Activated CD8-positive, alpha-beta memory T cell treated with anti-CD3 and anti-CD28 coated beads, Interleukin-2, amount 50 U/mL, for 1 hour (primary cell): ENCODE measurements around the gene NRXN2.

ENCODE experiments used
- DNase-seq: peaks from one replicate; pipeline ENCODE4 v3.0.0-alpha.2; 2020; ENCODE audit errors: extremely low read depth

NRXN2 gene

DNA sequence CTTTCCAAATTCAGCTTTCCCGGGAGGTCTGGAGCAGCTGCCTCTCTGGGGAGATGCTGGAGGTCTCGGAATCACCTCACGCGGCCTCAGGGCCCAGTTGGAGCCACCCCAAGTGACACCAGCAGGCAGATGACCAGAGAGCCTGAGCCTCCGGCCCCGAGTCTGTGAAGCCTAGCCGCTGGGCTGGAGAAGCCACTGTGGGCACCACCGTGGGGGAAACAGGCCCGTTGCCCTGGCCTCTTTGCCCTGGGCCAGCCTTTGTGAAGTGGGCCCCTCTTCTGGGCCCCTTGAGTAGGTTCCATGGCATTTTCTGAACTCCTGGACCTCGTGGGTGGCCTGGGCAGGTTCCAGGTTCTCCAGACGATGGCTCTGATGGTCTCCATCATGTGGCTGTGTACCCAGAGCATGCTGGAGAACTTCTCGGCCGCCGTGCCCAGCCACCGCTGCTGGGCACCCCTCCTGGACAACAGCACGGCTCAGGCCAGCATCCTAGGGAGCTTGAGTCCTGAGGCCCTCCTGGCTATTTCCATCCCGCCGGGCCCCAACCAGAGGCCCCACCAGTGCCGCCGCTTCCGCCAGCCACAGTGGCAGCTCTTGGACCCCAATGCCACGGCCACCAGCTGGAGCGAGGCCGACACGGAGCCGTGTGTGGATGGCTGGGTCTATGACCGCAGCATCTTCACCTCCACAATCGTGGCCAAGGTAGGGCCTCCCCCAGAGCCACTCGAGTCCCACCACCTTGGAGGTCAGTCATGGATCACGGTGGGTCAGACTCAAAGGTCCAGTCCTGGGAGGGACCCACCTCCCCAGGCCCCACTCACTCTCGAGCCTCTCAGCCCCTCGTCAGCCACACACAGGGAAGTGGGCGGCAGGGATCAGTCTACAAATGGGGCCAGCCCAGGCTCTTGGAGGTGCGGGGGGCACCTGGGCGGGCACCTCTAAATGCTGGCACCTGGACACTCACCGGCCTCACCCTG, 131.5 kb downstream of the NRXN2 start:
- DNase-seq, result no peak

GRCh38 chr11:64590763-64591221, 132.2 kb downstream of the NRXN2 start, which contains the start of gene SLC22A12:
TSS of gene SLC22A12 (plus strand) at chr11:64591220. CDS start at chr11:64591557, 337 bp downstream.
- no peak for DNase-seq

GRCh38 chr11:64588701-64589100, 134.3 kb downstream of the NRXN2 start:
- no peak for DNase-seq

DNA sequence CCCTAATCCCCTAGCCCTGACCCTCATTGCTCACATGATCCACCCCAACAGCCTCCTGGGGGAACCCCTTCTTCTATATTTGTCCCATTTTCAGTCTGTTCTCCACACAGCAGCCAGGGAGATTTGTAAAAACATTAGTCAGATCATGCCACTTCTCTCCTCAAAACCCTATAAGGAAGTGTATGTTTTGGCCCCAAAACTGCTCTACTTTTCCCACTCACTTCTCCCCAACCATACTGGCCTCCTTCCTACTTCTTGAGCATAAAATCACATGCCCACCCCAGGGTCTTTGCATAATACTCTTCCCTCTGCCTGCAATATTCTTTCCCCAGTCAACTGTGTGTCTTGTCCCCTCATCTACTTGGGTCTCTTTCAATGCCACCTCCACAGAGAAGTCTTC, 136.6 kb downstream of the NRXN2 start:
- no peak for DNase-seq

GRCh38 chr11:64585150-64585549, 137.8 kb downstream of the NRXN2 start:
- no peak for DNase-seq

- no peak for DNase-seq
Measured at GRCh38 chr11:64583296-64584262, 139.4 kb downstream of the NRXN2 start.

DNA sequence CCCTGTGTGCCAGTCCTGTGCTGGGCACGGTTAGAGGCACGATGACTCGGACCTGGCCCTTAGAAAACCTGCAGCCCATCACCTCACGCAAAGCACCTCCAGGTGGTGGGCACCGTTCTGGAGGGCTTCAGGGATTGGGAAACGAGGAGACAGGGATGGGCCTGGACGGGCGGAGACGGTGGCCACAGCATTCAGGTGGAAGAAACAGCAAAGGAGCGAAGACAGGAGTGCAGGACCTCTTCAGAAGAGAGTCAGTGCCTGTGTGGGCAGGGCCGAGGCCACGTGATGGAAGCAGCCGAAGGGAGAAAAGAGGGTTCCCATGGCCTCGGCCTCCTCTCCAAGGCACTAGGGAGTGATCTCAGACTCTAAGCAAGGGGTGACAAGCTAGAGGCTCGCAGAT, 140.1 kb downstream of the NRXN2 start:
- DNase-seq, result no peak

DNA sequence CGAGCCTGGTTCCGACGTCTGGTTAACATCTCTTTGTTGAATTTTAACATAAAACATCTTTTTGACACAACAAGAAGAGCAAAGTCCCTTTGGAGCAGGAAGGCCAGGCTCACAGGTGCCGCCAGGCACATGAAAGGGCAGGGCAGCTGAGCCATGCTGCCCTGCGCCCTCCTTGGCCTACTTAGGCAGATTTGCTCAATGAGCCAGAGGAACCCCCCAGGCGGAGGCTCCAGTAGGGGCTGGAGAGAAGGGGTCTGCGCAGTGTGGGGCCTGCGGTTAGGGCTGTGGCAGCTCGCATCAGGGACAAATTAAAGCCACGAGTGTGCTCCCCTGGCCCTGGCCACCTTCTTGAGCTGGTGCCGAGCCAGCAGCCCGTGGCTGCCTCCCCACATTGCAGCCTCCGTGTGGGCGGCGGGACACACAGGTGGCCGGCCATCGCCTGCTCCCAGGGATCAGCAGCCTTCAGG, 141.9 kb downstream of the NRXN2 start:
- DNase-seq, result no peak

- no peak for DNase-seq
Measured at GRCh38 chr11:64580412-64580811, 142.6 kb downstream of the NRXN2 start.

DNA sequence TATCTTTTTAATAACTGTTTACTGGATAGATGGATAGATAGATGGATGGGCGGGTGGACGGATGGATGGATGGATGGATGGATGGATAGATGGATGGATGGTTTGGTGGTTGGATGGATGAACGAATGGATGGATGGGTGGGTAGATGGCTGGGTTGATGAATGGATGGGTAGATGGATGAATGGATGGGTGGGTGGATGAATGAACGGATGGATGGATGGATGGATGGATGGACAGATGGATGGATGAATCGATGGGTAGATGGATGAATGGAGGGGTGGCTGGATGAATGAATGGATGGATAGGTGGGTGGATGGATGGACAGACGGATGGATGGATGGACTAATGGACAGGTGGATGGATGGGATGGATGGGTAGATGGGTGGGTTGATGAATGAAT, 145.8 kb downstream of the NRXN2 start:
- no peak for DNase-seq

GRCh38 chr11:64572143-64572542, 150.9 kb downstream of the NRXN2 start:
- no peak for DNase-seq

- DNase-seq, result no peak
Measured at GRCh38 chr11:64571410-64572091, 151.4 kb downstream of the NRXN2 start.

- no peak for DNase-seq
Measured at GRCh38 chr11:64571050-64571409, 152.0 kb downstream of the NRXN2 start.

DNA sequence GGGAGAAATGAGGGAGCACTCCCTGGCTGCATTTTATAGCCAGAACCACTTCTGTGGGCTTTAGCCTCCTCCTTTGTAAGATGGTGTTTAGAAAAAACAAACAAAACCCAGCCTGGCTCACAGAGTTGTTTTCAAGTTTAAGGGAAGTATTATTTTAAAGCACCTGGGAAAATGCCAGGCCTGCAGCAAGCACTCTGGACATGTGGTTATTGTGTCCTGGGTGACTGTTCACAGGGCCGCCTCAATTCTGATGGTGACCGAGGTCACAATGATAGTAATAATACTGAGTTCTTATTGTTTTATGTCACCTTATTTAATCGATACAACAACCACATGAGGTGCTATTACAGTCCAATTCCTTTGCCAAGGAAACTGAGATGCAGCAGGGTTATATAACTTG, 152.7 kb downstream of the NRXN2 start:
- no peak for DNase-seq

DNA sequence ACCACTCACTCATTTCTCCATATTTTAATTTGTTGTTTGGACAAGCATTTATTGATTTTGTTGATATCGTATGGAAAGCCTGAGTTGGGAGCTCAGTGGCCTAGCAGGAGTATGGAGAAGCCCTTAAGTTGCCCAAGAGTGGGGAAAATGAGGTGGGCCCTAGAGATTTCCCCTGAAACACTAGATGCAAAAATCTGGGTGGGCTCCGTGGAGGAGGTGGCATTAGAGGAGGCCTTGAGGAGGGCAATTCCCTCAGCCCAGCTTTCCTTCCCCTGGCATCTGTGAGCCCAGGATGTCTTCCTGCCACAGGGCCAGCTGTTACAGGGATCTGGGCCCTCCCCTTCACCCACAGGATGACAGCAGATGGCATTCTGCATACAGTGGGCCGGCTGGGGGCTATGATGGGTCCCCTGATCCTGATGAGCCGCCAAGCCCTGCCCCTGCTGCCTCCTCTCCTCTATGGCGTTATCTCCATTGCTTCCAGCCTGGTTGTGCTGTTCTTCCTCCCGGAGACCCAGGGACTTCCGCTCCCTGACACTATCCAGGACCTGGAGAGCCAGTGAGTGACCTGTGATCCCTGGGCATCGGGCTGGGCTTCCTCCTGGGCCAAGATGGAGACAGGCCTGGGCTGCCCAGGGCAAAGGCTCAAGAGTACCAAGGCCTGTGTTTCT, 153.6 kb downstream of the NRXN2 start:
- DNase-seq, result no peak

DNA sequence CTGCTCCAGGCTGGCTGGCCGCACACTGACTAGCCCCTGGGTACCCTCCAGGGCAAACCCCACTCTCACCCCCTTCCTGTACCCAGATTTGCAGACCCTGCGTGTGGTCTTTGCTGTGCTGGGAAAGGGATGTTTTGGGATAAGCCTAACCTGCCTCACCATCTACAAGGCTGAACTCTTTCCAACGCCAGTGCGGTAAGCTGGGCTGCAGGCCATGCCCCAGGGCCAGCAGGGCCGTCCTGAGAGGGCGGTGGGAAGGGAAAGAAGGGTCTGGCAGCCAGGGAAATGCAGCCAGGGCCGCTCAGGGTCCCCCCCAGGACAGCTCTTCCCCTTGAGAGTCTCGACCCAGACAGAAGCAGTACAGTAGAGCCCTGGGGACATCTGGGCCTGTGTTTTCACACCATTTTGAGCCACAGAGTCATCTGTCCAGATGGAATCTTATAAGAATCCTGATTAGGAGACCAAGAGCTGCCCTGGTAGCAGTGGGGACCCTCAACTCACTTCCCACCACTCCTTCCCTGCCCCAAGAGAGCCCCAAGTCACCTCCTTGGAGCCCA, 154.3 kb downstream of the NRXN2 start:
- no peak for DNase-seq

DNA sequence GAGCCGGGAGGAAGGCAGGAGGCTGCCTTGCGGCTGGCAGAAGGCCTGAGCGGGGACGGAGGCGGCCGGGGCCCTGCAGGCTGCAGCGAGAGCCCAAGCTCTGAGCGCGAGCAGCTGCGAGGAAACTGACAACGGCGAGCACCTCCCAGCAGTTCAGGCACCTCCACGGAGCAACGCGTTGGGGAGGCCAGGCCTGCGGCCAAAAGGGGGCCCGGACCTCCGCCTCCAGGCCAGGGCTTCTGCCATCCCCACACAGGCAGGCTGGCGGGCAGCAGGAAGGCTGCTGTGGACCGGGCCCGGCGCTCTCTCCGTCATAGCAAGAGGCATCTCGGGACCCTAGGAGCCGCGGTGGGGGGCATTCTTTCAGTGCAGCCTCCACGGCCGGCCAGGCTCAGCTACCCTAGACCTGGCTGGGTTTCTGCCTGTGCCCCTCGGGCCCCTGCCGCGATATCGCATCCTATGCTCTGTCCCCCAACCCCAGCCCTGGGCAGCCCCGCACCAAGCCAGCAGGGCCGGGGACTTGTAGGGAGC, 154.9 kb downstream of the NRXN2 start:
- no peak for DNase-seq

GRCh38 chr11:64566915-64567891, 155.8 kb downstream of the NRXN2 start:
- no peak for DNase-seq
